ENCODE data around the gene LIPE.

The LIPE gene

GRCh38 chr19:42378225-42379215 is 48.7 kb downstream of the LIPE start:
- no peak for DNase-seq

GRCh38 chr19:42376177-42376555 is 51.0 kb downstream of the LIPE start:
- DNase-seq = no peak

- no peak for DNase-seq
Observed at GRCh38 chr19:42375415-42376176, 51.6 kb downstream of the LIPE start.

- no peak for DNase-seq
Observed at GRCh38 chr19:42374826-42375376, 52.3 kb downstream of the LIPE start.

- no peak for DNase-seq
Observed at GRCh38 chr19:42370626-42371175, 56.5 kb downstream of the LIPE start.

- DNase-seq = no peak
Observed at GRCh38 chr19:42370068-42370520, 57.1 kb downstream of the LIPE start.

- DNase-seq = no peak
Observed at GRCh38 chr19:42369433-42370067, 57.6 kb downstream of the LIPE start.

GRCh38 chr19:42368765-42369164 is 58.4 kb downstream of the LIPE start:
- DNase-seq = no peak

- DNase-seq = no peak
Observed at GRCh38 chr19:42368360-42368759, 58.8 kb downstream of the LIPE start.

- no peak for DNase-seq
Observed at GRCh38 chr19:42367929-42368328, 59.3 kb downstream of the LIPE start.

- DNase-seq = no peak
Observed at GRCh38 chr19:42366673-42367072, 60.5 kb downstream of the LIPE start.

GRCh38 chr19:42363614-42364346 is 63.4 kb downstream of the LIPE start:
- DNase-seq = no peak

GRCh38 chr19:42362891-42363440 is 64.2 kb downstream of the LIPE start:
- DNase-seq = no peak

GRCh38 chr19:42362342-42362741 is 64.8 kb downstream of the LIPE start:
- DNase-seq = no peak

- DNase-seq = no peak
Observed at GRCh38 chr19:42361545-42361910, 65.7 kb downstream of the LIPE start.

GRCh38 chr19:42360787-42361544 is 66.2 kb downstream of the LIPE start:
- no peak for DNase-seq

- DNase-seq = no peak
Observed at GRCh38 chr19:42357290-42357689, 69.9 kb downstream of the LIPE start.

GRCh38 chr19:42356686-42357085 is 70.5 kb downstream of the LIPE start:
- no peak for DNase-seq

GRCh38 chr19:42355896-42356295 is 71.3 kb downstream of the LIPE start:
- DNase-seq = no peak

- no peak for DNase-seq
Observed at GRCh38 chr19:42353341-42354015, 73.7 kb downstream of the LIPE start.

Measured in activated T-cell treated with anti-CD3 and anti-CD28 coated beads, Interleukin-2, amount 50 U/mL, for 48 hours (primary cell).